Retinal pigment epithelial cell (primary cell): ENCODE results near the gene SHD.
"Not testable (repeated sequence)": the region's sequence is repeated elsewhere in the genome, so short reads cannot be mapped to it uniquely, and the experiment has no call there.

Source experiments
- DNase-seq: peaks from one replicate; pipeline ENCODE4 v3.0.0-alpha.2; 2010; ENCODE audit warnings: low read depth
- H3K4me3 ChIP-seq: 2 replicates; pipeline ENCODE4 v1.5.1; 2011; ENCODE audit warnings: mild to moderate bottlenecking, low read length, control low read depth, moderate library complexity
- CTCF ChIP-seq: conservative IDR thresholded peaks from 2 replicates; pipeline ENCODE4 v1.5.1; 2011; ENCODE audit warnings: low read depth, low read length, control low read depth, inconsistent platforms

SHD gene

GRCh38 chr19:4272894-4273293 lies 6.2 kb upstream of the SHD start:
- TF ChIP-seq CTCF: no peak
- H3K4me3 ChIP-seq: no peak overlapping the region
- no peak for DNase-seq

DNA sequence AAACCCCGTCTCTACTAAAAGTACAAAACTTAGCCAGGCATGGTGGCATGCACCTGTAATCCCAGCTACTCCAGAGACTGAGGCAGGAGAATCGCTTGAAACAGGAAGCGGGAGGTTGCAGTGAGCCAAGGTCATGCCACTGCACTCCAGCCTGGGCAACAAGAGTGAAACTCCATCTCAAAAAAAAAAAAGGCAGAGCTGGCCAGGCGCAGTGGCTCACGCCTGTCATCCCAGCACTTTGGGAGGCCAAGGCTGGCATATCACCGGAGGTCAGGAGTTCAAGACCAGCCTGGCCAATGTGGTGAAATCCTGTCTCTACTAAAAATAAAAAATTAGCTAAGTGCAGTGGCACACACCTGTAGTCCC lies 4.8 kb upstream of the SHD start:
- not testable (repeated sequence) for H3K4me3 ChIP-seq, DNase-seq

GRCh38 chr19:4277191-4277696 lies 1.8 kb upstream of the SHD start:
- no peak for TF ChIP-seq CTCF
- H3K4me3 ChIP-seq: no peak overlapping the region
- no peak for DNase-seq

- no peak overlapping the region for H3K4me3 ChIP-seq
- DNase-seq: no peak
These were observed 1.1 kb upstream of the SHD start for GRCh38 chr19:4278010-4278409.

DNA sequence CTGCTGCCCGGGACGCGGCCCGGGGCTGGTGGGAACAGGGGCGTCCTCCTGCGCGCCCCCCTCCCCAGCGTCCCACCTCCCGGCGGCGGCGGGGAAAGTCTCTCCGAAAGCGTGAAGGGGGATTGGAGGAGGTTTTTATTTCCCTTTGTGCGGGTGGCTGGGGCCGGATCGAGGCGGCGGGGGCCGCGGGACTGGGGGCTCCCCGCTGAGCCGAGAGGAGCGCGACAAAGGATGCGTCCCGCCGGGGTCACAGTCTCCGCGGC lies 132 bp downstream of the SHD start:
- DNase-seq: no peak
- TF ChIP-seq CTCF: no peak
- H3K4me3 ChIP-seq: no peak overlapping the region

More at GRCh38 chr19:4278010-4278409, 1.1 kb upstream of the SHD start:
- TF ChIP-seq CTCF: no peak

- no peak for TF ChIP-seq CTCF
- no peak overlapping the region for H3K4me3 ChIP-seq
- no peak for DNase-seq
These were observed 710 bp downstream of the SHD start for GRCh38 chr19:4279530-4280422.

GRCh38 chr19:4284176-4284958 lies 5.3 kb downstream of the SHD start:
- DNase-seq: no peak
- no peak for TF ChIP-seq CTCF
- H3K4me3 ChIP-seq: no peak overlapping the region
